Endothelial cell of umbilical vein (primary cell): ENCODE results near the gene CARS1.

Source experiments
- CTCF ChIP-seq, 2 donors: IDR thresholded peaks; 1 replicate in 1 of 2; 2 replicates in 1 of 2; pipeline ENCODE4 v1.5.1; 2011; ENCODE audit warnings: low read length in 2 of 2, mild to moderate bottlenecking in 2 of 2, moderate library complexity in 2 of 2, control low read depth in 1 of 2, inconsistent platforms in 1 of 2, low read depth in 1 of 2; ENCODE audit not compliant: insufficient read depth in 1 of 2; ENCODE audit errors: extremely low read depth in 1 of 2
- EZH2 ChIP-seq: IDR thresholded peaks from 2 replicates; pipeline ENCODE4 v1.6.1; 2012; ENCODE audit warnings: borderline replicate concordance, low read depth, mild to moderate bottlenecking, moderate library complexity, low read length, inconsistent platforms; ENCODE audit not compliant: severe bottlenecking
- GATA2 ChIP-seq: IDR thresholded peaks from 2 replicates; pipeline ENCODE4 v1.7.0; 2011; ENCODE audit warnings: low read depth, mild to moderate bottlenecking, moderate library complexity, mixed read lengths, low read length; ENCODE audit not compliant: insufficient read length, insufficient read depth
- POLR2A ChIP-seq: IDR thresholded peaks from 2 replicates; pipeline ENCODE4 v1.6.1; 2012; ENCODE audit warnings: low read depth, mild to moderate bottlenecking, control low read depth, low read length
- POLR2AphosphoS5 ChIP-seq: IDR thresholded peaks from 2 replicates; pipeline ENCODE4 v1.6.1; 2012; ENCODE audit warnings: low read depth, mild to moderate bottlenecking, control low read depth, low read length, moderate library complexity; ENCODE audit not compliant: insufficient read depth

DNA sequence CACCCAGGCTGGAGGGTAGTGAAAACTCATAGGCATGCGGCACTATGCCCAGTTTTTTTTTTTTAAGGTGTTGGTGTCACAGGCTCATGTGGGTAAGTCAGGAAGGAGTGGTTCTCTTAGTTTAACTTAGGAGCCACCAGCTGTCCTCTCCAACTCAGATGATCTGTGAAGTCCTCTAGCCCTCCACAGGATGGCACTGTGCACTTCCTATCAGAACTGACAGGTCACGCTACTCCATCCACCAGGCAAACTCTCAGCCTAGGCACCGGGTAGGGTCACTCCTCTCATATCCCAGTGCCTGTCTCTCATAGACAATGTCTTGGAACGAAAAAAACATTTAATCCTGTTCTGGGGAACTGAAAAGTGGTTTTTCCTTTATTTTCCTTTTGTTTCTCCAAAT is 81.6 kb downstream of the CARS1 start:
- TF ChIP-seq EZH2 (no peak), CTCF (IDR thresholded peaks at IDR 0.05; ENCODE audit: extremely low read depth in 1 of 2, insufficient read depth in 1 of 2, low read depth in 1 of 2, low read length in 2 of 2) (peak; percentile 22 to 35), GATA2 (no peak), POLR2A (no peak), POLR2AphosphoS5 (no peak)
